ENCODE measurements around the gene PKDCC. TPM values are rescaled to one million over a fixed set of nuclear protein-coding genes. Genes with fewer than 3 reads are reported as not detected.

Gene PKDCC
- total and polyA plus RNA-seq, 2 of the 13 experiments (the other 11 are each of a cell fraction or from before 2014, with no cell fraction given) = 52.6 to 58.8 TPM

- TF ChIP-seq PRDM4 (CRISPR knock-in tag; IDR thresholded peaks at IDR 0.05; ENCODE audit: borderline replicate concordance) (no peak), BCL6 (CRISPR knock-in tag; IDR thresholded peaks at IDR 0.05) (peak; percentile 87), ZBTB26 (CRISPR knock-in tag; IDR thresholded peaks at IDR 0.05; ENCODE audit: borderline replicate concordance) (no peak), POLR2G (IDR thresholded peaks at IDR 0.05; ENCODE audit: low read depth, low read length) (no peak), PBX3 (CRISPR knock-in tag; IDR thresholded peaks at IDR 0.05; ENCODE audit: borderline replicate concordance) (no peak), ZNF816 (CRISPR knock-in tag; IDR thresholded peaks at IDR 0.05; ENCODE audit: borderline replicate concordance) (peak; percentile 67; the same call in 1 of the 2 replicates), HCFC1 (IDR thresholded peaks at IDR 0.05; ENCODE audit: low read depth, low read length) (no peak), ZZZ3 (CRISPR knock-in tag; IDR thresholded peaks at IDR 0.05; ENCODE audit: borderline replicate concordance) (0 out of 2 replicates have a peak, but pooled peaks have one; percentile 40), HNF1A (IDR thresholded peaks at IDR 0.05; ENCODE audit: low read depth) (0 out of 2 replicates have a peak, but pooled peaks have one; percentile 29), HNF1A (CRISPR knock-in tag; IDR thresholded peaks at IDR 0.05; ENCODE audit: borderline replicate concordance) (no peak), MYC (CRISPR knock-in tag; IDR thresholded peaks at IDR 0.05; ENCODE audit: borderline replicate concordance) (peak; percentile 92; the same call in 1 of the 2 replicates), FOSL2 (CRISPR knock-in tag; IDR thresholded peaks at IDR 0.05) (peak; percentile 91), ZNF430 (CRISPR knock-in tag; IDR thresholded peaks at IDR 0.05) (peak; percentile 68; the same call in 1 of the 2 replicates), NCOA2 (CRISPR knock-in tag; IDR thresholded peaks at IDR 0.05) (peak; percentile 51; the same call in 1 of the 2 replicates), ETV5 (CRISPR knock-in tag; IDR thresholded peaks at IDR 0.05; ENCODE audit: borderline replicate concordance) (peak; percentile 87), ZNF710 (CRISPR knock-in tag; IDR thresholded peaks at IDR 0.05; ENCODE audit: borderline replicate concordance) (peak; percentile 67), ZNF672 (CRISPR knock-in tag; IDR thresholded peaks at IDR 0.05) (no peak)
Observed at GRCh38 chr2:42102024-42102590, 54.3 kb downstream of the PKDCC start (continued).

Data from HepG2 (cell line).